Sigmoid colon (tissue), 7 donors: ENCODE data around the gene TMED9. TPM values are rescaled to one million over a fixed set of nuclear protein-coding genes. Genes with fewer than 3 reads are reported as not detected.
A peak's percentile ranks its signal among the peaks of the same experiment; 100 is the strongest.

Experiments
- DNase-seq: peaks from one replicate; pipeline ENCODE4 v3.0.0-alpha.2; 2019
- H3K27ac ChIP-seq, 4 donors: fragments of 200-600 bp; sonication (generic); one replicate each; pipeline ENCODE4 v1.5.1; 2016 to 2019; ENCODE audit warnings: mild to moderate bottlenecking in 1 of 4
- H3K27me3 ChIP-seq, 3 donors: fragments of 200-600 bp; sonication (generic); one replicate each; pipeline ENCODE4 v1.5.1; 2019; ENCODE audit warnings: mild to moderate bottlenecking in 1 of 3
- H3K36me3 ChIP-seq, 4 donors: fragments of 200-600 bp; sonication (generic); one replicate each; pipeline ENCODE4 v1.5.1; 2016 to 2019
- H3K4me1 ChIP-seq, 4 donors: fragments of 200-600 bp; sonication (generic); one replicate each; pipeline ENCODE4 v1.5.1; 2017 to 2019
- H3K4me3 ChIP-seq, 4 donors: fragments of 200-600 bp; sonication (generic); one replicate each; pipeline ENCODE4 v1.5.1; 2017 to 2019; ENCODE audit warnings: mild to moderate bottlenecking in 2 of 4, moderate library complexity in 1 of 4
- H3K9me3 ChIP-seq, 4 donors: fragments of 200-600 bp in 3 of 4; sonication (generic) in 3 of 4; one replicate each; pipeline versions ENCODE4 v1.5.1 to v1.6.1; 2013 to 2019
- EP300 ChIP-seq, 4 donors: sonication (generic); formaldehyde crosslinking; IDR thresholded peaks; one replicate each; pipeline ENCODE4 v1.6.1; 2017; ENCODE audit warnings: antibody characterized with exemption in 4 of 4
- POLR2A ChIP-seq, 2 donors: fragments of 450-650 bp; IDR thresholded peaks; one replicate each; pipeline ENCODE4 v1.6.1; 2016; ENCODE audit warnings: antibody characterized with exemption in 2 of 2, mild to moderate bottlenecking in 2 of 2, moderate library complexity in 2 of 2
- POLR2AphosphoS5 ChIP-seq, 4 donors: sonication (generic); formaldehyde crosslinking; IDR thresholded peaks; one replicate each; pipeline ENCODE4 v1.6.1; 2017; ENCODE audit warnings: antibody characterized with exemption in 4 of 4
- WGBS, 2 donors: extraction: QIAGEN DNeasy Blood & Tissue Kit; methylation state at CpG; one replicate each; pipeline ENCODE4 v1.1.7; 2013; 5-methylcytosine and 5-hydroxymethylcytosine counted together
- intact Hi-C: fragments of 100-400 bp; cut with DNase I; formaldehyde crosslinking; loops from one replicate; pipeline ENCODE4 v1.15.1; 2023
- polyA plus RNA-seq, 3 donors: library from polyadenylated mRNA; stranded (reverse); fragments of 200-250 nt; gene quantifications; one replicate each; pipeline ENCODE4 v1.2.3, GENCODE V29; 2013
- total RNA-seq, 4 donors: library from RNA; depleted of rRNA; stranded (reverse); fragments of >200 nt; gene quantifications; one replicate each; pipeline ENCODE4 v1.1.0, GENCODE V29; 2016
- TF ChIP-seq, protein P1 (sequence below), 4 experiments: fragments of 450-650 bp in 3 of 4; fragments of 200-600 bp in 1 of 4; IDR thresholded peaks; one replicate each; pipeline ENCODE4 v1.5.1; 2016 to 2019; ENCODE audit warnings: antibody characterized with exemption in 4 of 4, mild to moderate bottlenecking in 3 of 4, moderate library complexity in 2 of 4
- donor health status: healthy with polysubstance abuse.
- donor health status: Bipolar disorder and iron deficiency.
- donor health status: healthy.

TMED9 gene
- total and polyA plus RNA-seq, 7 donors = 37.2 to 221 (median 56.8) TPM

DNA sequence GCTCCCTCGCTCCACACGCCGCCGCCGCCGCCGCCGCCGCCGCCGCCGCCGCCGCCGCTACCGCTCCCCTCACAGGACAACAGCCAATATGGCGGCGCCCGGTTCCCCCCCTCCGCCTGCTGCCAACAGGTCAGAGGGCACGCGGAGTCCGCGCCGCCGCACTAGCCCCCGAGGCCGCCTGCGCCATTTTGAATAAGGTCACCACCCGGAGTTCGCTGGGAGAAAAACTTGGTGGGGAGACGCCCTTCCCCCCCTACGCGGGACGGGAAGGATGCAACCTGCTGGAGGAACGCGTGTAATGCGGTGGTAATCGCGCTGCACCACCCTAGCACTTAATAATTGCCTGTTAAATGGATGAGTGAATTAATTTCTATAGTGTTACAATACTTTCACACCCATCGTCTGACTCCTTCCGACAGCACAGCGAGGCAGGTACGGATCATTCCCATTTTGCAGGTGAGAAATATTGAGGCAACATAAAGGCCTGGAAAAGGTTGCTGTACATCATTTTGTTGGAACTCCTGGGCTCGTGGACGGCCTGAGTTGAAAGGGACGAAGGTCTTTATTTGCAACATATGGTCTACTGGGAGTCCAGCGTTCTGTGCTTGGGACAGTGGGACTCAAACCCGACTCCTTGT, 37.4 kb upstream of the TMED9 start, which contains the start of gene FAM193B:
Gene FAM193B (minus strand): TSS at position 90 of the 638 bp plus-strand sequence. CDS start 105 bp downstream, outside the sequence.
- WGBS, 2 donors = 4 to 8% methylated on average over 49 of the region's 49 CpGs
- Histone ChIP-seq H3K36me3 (peaks cover 0 to 15% (median 0%) of the 10 kb centered on the region in 4 donors), H3K27ac (peak within 1 kb of the TSS; percentile 82 to 91 (median 89)), H3K27me3 (no peaks in the 10 kb centered on the region), H3K4me3 (peak within 1 kb of the TSS; percentile 78 to 98 (median 96)), H3K4me1 (peaks cover 0 to 44% (median 20%) of the 10 kb centered on the region in 4 donors), H3K9me3 (no peaks in the 10 kb centered on the region)
- peak; percentile 97 for DNase-seq
- TF ChIP-seq POLR2AphosphoS5 (IDR thresholded peaks at IDR 0.05) (peak in 3 of 4 donors; percentile 64 to 69 (median 66)), POLR2A (IDR thresholded peaks at IDR 0.05) (no peak), EP300 (IDR thresholded peaks at IDR 0.05) (peak in 1 of 4 donors; percentile 4)
- TF ChIP-seq, protein P1, sequence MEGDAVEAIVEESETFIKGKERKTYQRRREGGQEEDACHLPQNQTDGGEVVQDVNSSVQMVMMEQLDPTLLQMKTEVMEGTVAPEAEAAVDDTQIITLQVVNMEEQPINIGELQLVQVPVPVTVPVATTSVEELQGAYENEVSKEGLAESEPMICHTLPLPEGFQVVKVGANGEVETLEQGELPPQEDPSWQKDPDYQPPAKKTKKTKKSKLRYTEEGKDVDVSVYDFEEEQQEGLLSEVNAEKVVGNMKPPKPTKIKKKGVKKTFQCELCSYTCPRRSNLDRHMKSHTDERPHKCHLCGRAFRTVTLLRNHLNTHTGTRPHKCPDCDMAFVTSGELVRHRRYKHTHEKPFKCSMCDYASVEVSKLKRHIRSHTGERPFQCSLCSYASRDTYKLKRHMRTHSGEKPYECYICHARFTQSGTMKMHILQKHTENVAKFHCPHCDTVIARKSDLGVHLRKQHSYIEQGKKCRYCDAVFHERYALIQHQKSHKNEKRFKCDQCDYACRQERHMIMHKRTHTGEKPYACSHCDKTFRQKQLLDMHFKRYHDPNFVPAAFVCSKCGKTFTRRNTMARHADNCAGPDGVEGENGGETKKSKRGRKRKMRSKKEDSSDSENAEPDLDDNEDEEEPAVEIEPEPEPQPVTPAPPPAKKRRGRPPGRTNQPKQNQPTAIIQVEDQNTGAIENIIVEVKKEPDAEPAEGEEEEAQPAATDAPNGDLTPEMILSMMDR (IDR thresholded peaks at IDR 0.05) = peak in 1 of 4 experiments; percentile 13
- intact Hi-C loops = loop anchor here (2.0 kb wide), 1 partner anchor 46 kb away; the partner anchor contains the start of gene B4GALT7

DNA sequence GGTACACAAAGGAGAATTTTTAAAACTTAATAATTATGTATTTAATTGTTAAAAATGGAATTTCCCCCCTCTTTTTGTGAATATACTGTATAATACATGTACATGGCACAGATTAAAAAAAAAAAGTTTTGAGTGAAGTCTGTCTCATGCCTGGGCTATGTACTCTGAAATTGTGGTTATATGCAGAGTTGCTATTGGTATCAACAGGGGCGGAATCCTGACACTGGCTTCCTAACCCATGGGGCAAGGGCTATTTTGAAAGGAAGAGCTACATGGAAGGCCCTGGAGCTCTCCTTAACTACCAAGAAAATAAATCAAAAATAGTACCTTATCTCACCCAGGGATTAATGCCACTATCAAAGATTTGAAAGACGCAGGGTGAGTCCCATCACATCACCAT, 36.8 kb upstream of the TMED9 start:
- peak overlapping the region in 1 of 4 donors; percentile 37 for H3K4me3 ChIP-seq
- DNase-seq = no peak
- H3K27me3 ChIP-seq = no peaks in the 10 kb centered on the region
- H3K9me3 ChIP-seq = no peaks in the 10 kb centered on the region
- TF ChIP-seq EP300 (IDR thresholded peaks at IDR 0.05) = no peak
- TF ChIP-seq, protein P1 (IDR thresholded peaks at IDR 0.05) = no peak
- TF ChIP-seq POLR2A (IDR thresholded peaks at IDR 0.05) = no peak
- no peak for TF ChIP-seq POLR2AphosphoS5 (IDR thresholded peaks at IDR 0.05)
- 94 to 98% methylated on average over 2 of the region's 2 CpGs for WGBS, 2 donors
- intact Hi-C loops = loop anchor here (2.0 kb wide), 1 partner anchor 46 kb away; the partner anchor contains the start of gene B4GALT7
- peak overlapping the region in 1 of 4 donors; percentile 87 for H3K27ac ChIP-seq
- H3K4me1 ChIP-seq = peaks cover 0 to 40% (median 17%) of the 10 kb centered on the region in 4 donors
- peaks cover 0 to 13% (median 0%) of the 10 kb centered on the region in 4 donors for H3K36me3 ChIP-seq

DNA sequence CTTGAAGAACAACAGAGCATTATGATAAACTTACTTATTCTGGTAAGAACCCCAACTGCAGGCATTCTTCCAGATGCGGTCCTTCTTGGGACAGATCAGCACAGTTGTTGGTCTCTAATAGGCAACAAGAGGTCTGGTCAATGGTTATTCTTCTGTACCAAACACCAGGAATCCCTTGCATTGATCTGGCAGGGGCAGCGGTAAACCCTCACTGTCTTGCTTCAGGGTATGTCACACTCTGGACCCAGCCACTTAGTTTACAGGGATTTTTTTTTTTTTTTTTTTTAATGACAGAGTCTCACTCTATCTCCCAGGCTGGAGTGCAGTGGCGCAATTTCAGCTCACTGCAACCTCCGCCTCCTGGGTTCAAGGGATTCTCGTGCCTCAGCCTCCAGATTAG, 36.3 kb upstream of the TMED9 start:
- Histone ChIP-seq H3K9me3 (no peaks in the 10 kb centered on the region), H3K36me3 (peaks cover 0 to 9% (median 0%) of the 10 kb centered on the region in 4 donors), H3K4me1 (peaks cover 0 to 36% (median 15%) of the 10 kb centered on the region in 4 donors), H3K4me3 (no peak overlapping the region), H3K27me3 (no peaks in the 10 kb centered on the region), H3K27ac (no peak overlapping the region)
- TF ChIP-seq POLR2A (IDR thresholded peaks at IDR 0.05) (no peak), EP300 (IDR thresholded peaks at IDR 0.05) (no peak), POLR2AphosphoS5 (IDR thresholded peaks at IDR 0.05) (no peak)
- TF ChIP-seq, protein P1 (IDR thresholded peaks at IDR 0.05) = no peak
- DNase-seq = no peak
- intact Hi-C loops = loop anchor here (2.0 kb wide), 1 partner anchor 45 kb away; the partner anchor contains the start of gene B4GALT7
- WGBS, 2 donors = 94 to 95% methylated on average over 5 of the region's 5 CpGs

DNA sequence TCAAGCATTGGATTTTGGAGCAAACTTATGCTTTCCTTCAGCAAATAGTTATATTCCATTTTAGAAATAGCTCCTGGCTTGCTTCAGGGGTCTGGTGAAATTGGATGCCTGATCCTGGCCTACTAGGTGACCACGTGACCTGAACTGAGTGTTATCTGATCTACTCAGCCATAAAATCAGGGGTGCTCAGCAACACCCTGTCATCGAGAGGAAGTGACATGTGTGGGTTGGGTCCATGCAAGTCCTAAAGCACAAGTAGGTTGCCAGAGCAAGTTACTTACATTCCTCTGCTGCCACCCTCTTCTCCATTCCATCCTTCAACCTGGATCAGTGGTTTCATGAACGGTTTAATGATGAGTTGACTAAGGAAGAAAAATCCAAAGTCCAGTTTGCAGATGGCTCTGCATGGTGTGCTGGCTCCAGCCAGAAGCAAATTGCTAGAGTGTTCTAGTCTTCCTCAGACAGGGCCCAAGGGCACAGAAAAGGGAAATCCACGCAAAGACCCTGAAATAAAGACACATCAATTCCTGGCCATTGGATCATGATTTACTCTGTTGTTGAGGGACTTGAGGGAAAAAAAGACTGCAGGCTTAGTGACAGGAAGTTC, 34.9 kb upstream of the TMED9 start:
- TF ChIP-seq POLR2AphosphoS5 (IDR thresholded peaks at IDR 0.05) (no peak), EP300 (IDR thresholded peaks at IDR 0.05) (no peak), POLR2A (IDR thresholded peaks at IDR 0.05) (no peak)
- TF ChIP-seq, protein P1 (IDR thresholded peaks at IDR 0.05) = no peak
- intact Hi-C loops = no loop called here
- no peak overlapping the region for H3K27ac ChIP-seq

More for the DNA sequence above, 34.9 kb upstream of the TMED9 start:
- H3K27me3 ChIP-seq = no peaks in the 10 kb centered on the region
- H3K4me1 ChIP-seq = peaks cover 0 to 24% (median 13%) of the 10 kb centered on the region in 4 donors
- H3K4me3 ChIP-seq = no peak overlapping the region
- DNase-seq = no peak
- no peaks in the 10 kb centered on the region for H3K36me3 ChIP-seq
- no peaks in the 10 kb centered on the region for H3K9me3 ChIP-seq
- WGBS, 2 donors = 23 to 40% methylated on average over 4 of the region's 4 CpGs
